ENCODE measurements around the gene TRPM8.

GRCh38 chr2:233935426-233935825, 18.3 kb downstream of the TRPM8 start:
- no peak for TF ChIP-seq CTCF (conservative IDR thresholded peaks at IDR 0.05 in 1 of 2, IDR thresholded peaks at IDR 0.05 in 1 of 2; ENCODE audit: low read depth in 1 of 2, low read length in 2 of 2)
- no peak for TF ChIP-seq EZH2 (IDR thresholded peaks at IDR 0.05; ENCODE audit: low read length, missing control alignments)
